Testis (tissue), 3 donors: ENCODE data around the gene RAET1E. TPM values are rescaled to one million over a fixed set of nuclear protein-coding genes. Genes with fewer than 3 reads are reported as not detected.
"Not testable (repeated sequence)": the region's sequence is repeated elsewhere in the genome, so short reads cannot be mapped to it uniquely, and the experiment has no call there.

Source experiments
- DNase-seq: peaks from one replicate; pipeline ENCODE4 v3.0.0-alpha.2; 2019
- H3K27ac ChIP-seq, 2 donors: fragments of 200-600 bp; sonication (generic); one replicate each; pipeline ENCODE4 v1.5.1; 2019
- H3K27me3 ChIP-seq: fragments of 200-600 bp; sonication (generic); one replicate; pipeline ENCODE4 v1.5.1; 2019
- H3K36me3 ChIP-seq: fragments of 200-600 bp; sonication (generic); one replicate; pipeline ENCODE4 v1.5.1; 2017; ENCODE audit warnings: low read depth; ENCODE audit errors: missing control alignments
- H3K4me1 ChIP-seq: fragments of 200-600 bp; sonication (generic); one replicate; pipeline ENCODE4 v1.5.1; 2019
- H3K4me3 ChIP-seq, 2 donors: fragments of 200-600 bp; sonication (generic); one replicate each; pipeline ENCODE4 v1.5.1; 2017 to 2019
- H3K9me3 ChIP-seq: fragments of 200-600 bp; sonication (generic); one replicate; pipeline ENCODE4 v1.5.1; 2017
- POLR2A ChIP-seq: fragments of 450-650 bp; IDR thresholded peaks from one replicate; pipeline ENCODE4 v1.6.1; 2017; ENCODE audit warnings: antibody characterized with exemption, mild to moderate bottlenecking, moderate library complexity
- WGBS, 2 donors: methylation state at CpG; one replicate each; pipeline ENCODE4 v1.1.5; 2018; 5-methylcytosine and 5-hydroxymethylcytosine counted together
- intact Hi-C: fragments of 100-400 bp; cut with DNase I; formaldehyde crosslinking; loops from one replicate; pipeline ENCODE4 v1.15.1; 2023; ENCODE audit warnings: low total_unique reads
- polyA plus RNA-seq: library from polyadenylated mRNA; stranded (reverse); fragments of 350-450 nt; fragmentation: Illumina TruSeq; extraction: RNeasy Lipid Tissue Mini Kit (QIAGEN cat#74804); gene quantifications from one replicate; pipeline ENCODE4 v1.2.3, GENCODE V29; 2014; ENCODE audit warnings: low read depth, low replicate concordance; ENCODE audit not compliant: insufficient read depth
- total RNA-seq, 2 donors: library from RNA; depleted of rRNA; stranded (reverse); fragments of >200 nt; gene quantifications; one replicate each; pipeline ENCODE4 v1.2.3, GENCODE V29; 2016
- TF ChIP-seq, protein P1 (sequence below), 3 experiments: fragments of 450-650 bp in 2 of 3; fragments of 200-600 bp in 1 of 3; sonication (generic) in 1 of 3; IDR thresholded peaks; one replicate each; pipeline ENCODE4 v1.5.1; 2016 to 2019; ENCODE audit warnings: antibody characterized with exemption in 3 of 3, mild to moderate bottlenecking in 2 of 3, moderate library complexity in 1 of 3

RAET1E gene
- total and polyA plus RNA-seq, 3 donors from 2014 or later, result 0.30 to 0.31 (median 0.31) TPM

GRCh38 chr6:149924206-149924932, 26.5 kb upstream of the RAET1E start:
- TF ChIP-seq POLR2A, result no peak
- TF ChIP-seq, protein P1, sequence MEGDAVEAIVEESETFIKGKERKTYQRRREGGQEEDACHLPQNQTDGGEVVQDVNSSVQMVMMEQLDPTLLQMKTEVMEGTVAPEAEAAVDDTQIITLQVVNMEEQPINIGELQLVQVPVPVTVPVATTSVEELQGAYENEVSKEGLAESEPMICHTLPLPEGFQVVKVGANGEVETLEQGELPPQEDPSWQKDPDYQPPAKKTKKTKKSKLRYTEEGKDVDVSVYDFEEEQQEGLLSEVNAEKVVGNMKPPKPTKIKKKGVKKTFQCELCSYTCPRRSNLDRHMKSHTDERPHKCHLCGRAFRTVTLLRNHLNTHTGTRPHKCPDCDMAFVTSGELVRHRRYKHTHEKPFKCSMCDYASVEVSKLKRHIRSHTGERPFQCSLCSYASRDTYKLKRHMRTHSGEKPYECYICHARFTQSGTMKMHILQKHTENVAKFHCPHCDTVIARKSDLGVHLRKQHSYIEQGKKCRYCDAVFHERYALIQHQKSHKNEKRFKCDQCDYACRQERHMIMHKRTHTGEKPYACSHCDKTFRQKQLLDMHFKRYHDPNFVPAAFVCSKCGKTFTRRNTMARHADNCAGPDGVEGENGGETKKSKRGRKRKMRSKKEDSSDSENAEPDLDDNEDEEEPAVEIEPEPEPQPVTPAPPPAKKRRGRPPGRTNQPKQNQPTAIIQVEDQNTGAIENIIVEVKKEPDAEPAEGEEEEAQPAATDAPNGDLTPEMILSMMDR (IDR thresholded peaks at IDR 0.05), result no peak
- peaks cover 9% of the 10 kb centered on the region for H3K4me1 ChIP-seq
- intact Hi-C loops, result loop anchor here (10.0 kb wide), 1 partner anchor 190 kb away; no protein-coding TSS in a partner anchor
- H3K4me3 ChIP-seq, result no peak overlapping the region
- no peak overlapping the region for H3K27ac ChIP-seq
- DNase-seq, result no peak
- no peaks in the 10 kb centered on the region for H3K27me3 ChIP-seq
- no peaks in the 10 kb centered on the region for H3K9me3 ChIP-seq
- H3K36me3 ChIP-seq, result no peaks in the 10 kb centered on the region
- WGBS, 2 donors, result 60 to 78% methylated on average over 7 to 9 of the region's 9 CpGs

DNA sequence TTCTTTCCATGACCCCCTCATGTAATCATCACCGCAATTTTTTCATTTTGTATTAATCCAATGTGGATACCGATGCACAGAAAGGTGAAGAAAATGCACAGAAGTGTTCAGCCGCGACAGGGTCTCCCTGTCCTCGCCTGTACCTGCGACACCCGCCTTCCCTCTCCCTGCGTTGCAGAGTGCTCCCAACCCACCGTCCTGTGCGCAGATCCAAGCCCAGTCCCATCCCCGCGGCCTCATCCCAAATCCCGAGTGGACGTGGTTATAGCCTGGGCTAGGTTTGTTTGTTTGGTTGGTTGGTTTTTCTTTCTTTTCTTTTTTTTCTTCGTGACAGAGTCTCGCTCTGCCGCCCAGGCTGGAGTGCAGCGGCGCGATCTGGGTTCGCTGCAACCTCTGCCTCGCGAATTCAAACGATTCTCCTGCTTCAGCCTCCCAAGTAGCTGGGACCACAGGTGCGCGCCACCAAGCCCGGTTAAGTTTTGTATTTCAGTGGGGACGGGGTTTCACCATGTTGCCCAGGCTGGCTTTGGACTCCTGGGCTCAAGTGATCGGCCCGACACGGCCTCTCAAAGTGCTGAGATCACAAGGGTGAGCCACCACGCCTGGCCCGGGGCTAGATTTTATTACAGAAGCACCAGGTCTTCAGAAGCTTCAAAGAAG, 25.5 kb upstream of the RAET1E start:
- Histone ChIP-seq H3K4me3 (peak overlapping the region in 1 of 2 donors; percentile 54), H3K27me3 (no peaks in the 10 kb centered on the region), H3K4me1 (peaks cover 9% of the 10 kb centered on the region), H3K27ac (no peak overlapping the region), H3K9me3 (no peaks in the 10 kb centered on the region), H3K36me3 (no peaks in the 10 kb centered on the region)
- TF ChIP-seq POLR2A, result no peak
- TF ChIP-seq, protein P1 (IDR thresholded peaks at IDR 0.05), result no peak
- intact Hi-C loops, result loop anchor here (10.0 kb wide), 1 partner anchor 189 kb away; no protein-coding TSS in a partner anchor
- DNase-seq, result no peak
- 19 to 25% methylated on average over 32 to 33 of the region's 33 CpGs for WGBS, 2 donors

DNA sequence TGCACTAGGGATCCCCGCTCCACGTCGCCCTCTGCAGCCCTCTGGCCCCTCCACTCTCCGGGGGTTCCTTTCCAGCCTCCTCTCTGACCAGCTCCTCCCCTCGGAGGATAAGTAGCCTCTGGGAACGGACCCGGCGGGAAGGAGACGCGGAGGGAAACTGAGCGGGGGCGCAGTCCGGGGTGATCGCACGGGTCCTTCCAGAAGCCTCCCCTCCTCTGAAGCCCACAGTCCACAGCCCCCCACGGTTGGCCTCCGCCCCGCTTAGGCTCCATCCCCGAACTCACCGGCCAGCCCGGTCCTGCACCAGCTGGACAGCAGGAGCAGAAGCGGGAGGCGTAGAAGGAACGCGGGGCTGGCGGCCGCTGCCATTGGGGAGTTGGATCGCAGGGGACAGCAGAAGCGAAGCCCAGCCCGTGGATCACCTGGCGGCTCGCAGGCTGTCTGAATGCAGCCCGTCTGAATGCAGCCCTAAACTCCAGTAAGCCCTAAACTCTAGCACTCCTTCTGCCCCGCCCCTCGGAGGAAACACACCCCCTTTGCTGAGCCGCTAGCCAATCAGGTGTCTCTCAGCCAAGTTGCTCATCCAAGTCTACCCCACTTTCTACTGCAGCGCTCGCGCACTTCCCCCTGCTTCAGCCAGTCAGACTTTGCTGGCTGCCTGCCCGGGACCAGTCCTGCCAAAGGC, 24.9 kb upstream of the RAET1E start, which contains the start of gene RAET1G:
Gene RAET1G (minus strand): TSS at position 480 of the 685 bp plus-strand sequence. CDS start 111 bp downstream, at position 369.
- intact Hi-C loops, result loop anchor here (10.0 kb wide), 1 partner anchor 188 kb away; no protein-coding TSS in a partner anchor
- no peaks in the 10 kb centered on the region for H3K36me3 ChIP-seq
- TF ChIP-seq, protein P1 (IDR thresholded peaks at IDR 0.05), result no peak
- no peak for TF ChIP-seq POLR2A
- H3K4me1 ChIP-seq, result peaks cover 9% of the 10 kb centered on the region
- WGBS, 2 donors, result 0% methylated on average over 7 to 40 of the region's 40 CpGs
- DNase-seq, result peak; percentile 93
- H3K27ac ChIP-seq, result no peak within 1 kb of the TSS
- H3K27me3 ChIP-seq, result no peaks in the 10 kb centered on the region
- no peaks in the 10 kb centered on the region for H3K9me3 ChIP-seq
- peak within 1 kb of the TSS; percentile 6 to 54 for H3K4me3 ChIP-seq

GRCh38 chr6:149922091-149922490, 24.2 kb upstream of the RAET1E start:
- H3K4me3 ChIP-seq, result peak overlapping the region in 1 of 2 donors; percentile 54
- H3K27ac ChIP-seq, H3K9me3 ChIP-seq, H3K4me1 ChIP-seq, H3K36me3 ChIP-seq, DNase-seq, H3K27me3 ChIP-seq: not testable (repeated sequence)
- intact Hi-C loops, result loop anchor here (10.0 kb wide), 1 partner anchor 187 kb away; no protein-coding TSS in a partner anchor
- 42 to 46% methylated on average over 5 of the region's 5 CpGs for WGBS, 2 donors

DNA sequence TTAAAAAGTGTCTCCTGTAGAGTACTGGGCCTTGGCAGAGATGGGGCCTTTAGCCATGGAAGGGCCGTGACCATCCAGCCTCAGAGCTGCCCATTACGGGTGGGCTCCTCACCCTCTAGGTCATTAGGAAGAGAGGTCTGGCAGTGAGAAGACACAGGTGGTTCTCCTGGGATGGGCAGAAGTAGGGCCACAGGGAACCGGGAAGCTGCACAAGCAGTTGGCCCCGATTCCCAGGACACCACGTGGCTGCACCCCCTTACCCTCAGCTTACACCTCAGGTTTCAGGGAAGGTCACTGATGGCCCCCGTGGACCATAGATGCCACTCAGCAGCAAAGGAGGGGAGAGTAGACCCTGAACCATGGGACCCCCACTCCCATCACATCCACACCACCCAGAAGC, 23.4 kb upstream of the RAET1E start:
- 82 to 90% methylated on average over 6 of the region's 6 CpGs for WGBS, 2 donors
- H3K27ac ChIP-seq, result no peak overlapping the region
- no peaks in the 10 kb centered on the region for H3K9me3 ChIP-seq
- peaks cover 9% of the 10 kb centered on the region for H3K4me1 ChIP-seq
- intact Hi-C loops, result loop anchor here (10.0 kb wide), 1 partner anchor 187 kb away; no protein-coding TSS in a partner anchor
- TF ChIP-seq, protein P1 (IDR thresholded peaks at IDR 0.05), result no peak
- no peaks in the 10 kb centered on the region for H3K36me3 ChIP-seq
- no peaks in the 10 kb centered on the region for H3K27me3 ChIP-seq
- DNase-seq, result no peak
- H3K4me3 ChIP-seq, result no peak overlapping the region
